Kidney epithelial cell (primary cell): ENCODE results near the gene MAP3K14. TPM values are rescaled to one million over a fixed set of nuclear protein-coding genes. Genes with fewer than 3 reads are reported as not detected.

Experiments used
- DNase-seq: peaks from one replicate; pipeline ENCODE4 v3.0.0-alpha.2; 2010; ENCODE audit warnings: low read depth
- H3K27me3 ChIP-seq: 2 replicates; pipeline ENCODE4 v1.6.0; 2011; ENCODE audit warnings: low read length; ENCODE audit not compliant: control insufficient read depth, insufficient read depth
- H3K36me3 ChIP-seq: 2 replicates; pipeline ENCODE4 v1.5.1; 2011; ENCODE audit warnings: low read length; ENCODE audit not compliant: control insufficient read depth, insufficient read depth
- H3K4me3 ChIP-seq: 2 replicates; pipeline ENCODE4 v1.5.1; 2011; ENCODE audit warnings: low read depth, mild to moderate bottlenecking, control low read depth, low read length
- CTCF ChIP-seq: IDR thresholded peaks from 2 replicates; pipeline ENCODE4 v1.5.1; 2011; ENCODE audit warnings: mild to moderate bottlenecking, moderate library complexity, low read length, control low read depth, inconsistent platforms; ENCODE audit not compliant: insufficient read depth, poor library complexity, severe bottlenecking
- total RNA-seq: library from RNA; depleted of rRNA; stranded (reverse); fragments of >200 nt; gene quantifications from 2 replicates; pipeline ENCODE4 v1.2.3, GENCODE V29; 2015

Gene MAP3K14
- total RNA-seq, 1 donor from 2014 or later = 3.8 TPM

DNA sequence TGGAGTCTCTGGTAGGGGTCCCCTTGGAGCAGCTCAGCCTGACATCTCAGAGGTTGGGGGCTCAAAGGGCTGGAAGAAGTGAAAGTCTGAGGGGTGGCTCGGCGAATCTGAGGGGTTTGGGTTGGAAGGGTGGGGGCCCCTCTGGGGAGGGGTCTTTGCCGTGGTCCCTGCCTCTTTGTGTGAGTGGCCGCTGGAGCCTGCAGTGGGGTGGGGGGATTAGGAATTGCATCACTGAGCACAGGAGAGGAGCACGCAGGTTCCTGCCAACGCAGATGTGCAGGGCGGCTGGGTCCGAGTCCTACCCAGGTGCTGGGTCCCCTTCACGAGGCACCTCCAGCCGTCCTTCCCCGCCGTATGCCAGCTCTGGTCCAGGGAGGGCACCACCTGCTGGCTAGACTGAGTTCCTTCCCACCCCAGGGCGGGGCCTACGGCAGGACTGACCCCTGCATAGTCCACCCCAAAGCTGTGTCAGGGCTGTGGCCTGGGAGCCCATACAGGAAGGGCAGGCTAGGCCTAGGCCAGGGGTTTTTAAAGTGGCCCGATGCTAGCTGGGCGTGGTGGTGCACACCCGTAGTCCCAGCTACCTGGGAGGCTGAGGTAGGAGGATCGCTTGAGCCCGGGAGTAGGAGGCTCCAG, 85.2 kb downstream of the MAP3K14 start:
- H3K27me3 ChIP-seq = no peaks in the 10 kb centered on the region
- H3K4me3 ChIP-seq = no peak overlapping the region
- peak; percentile 50 for TF ChIP-seq CTCF

DNA sequence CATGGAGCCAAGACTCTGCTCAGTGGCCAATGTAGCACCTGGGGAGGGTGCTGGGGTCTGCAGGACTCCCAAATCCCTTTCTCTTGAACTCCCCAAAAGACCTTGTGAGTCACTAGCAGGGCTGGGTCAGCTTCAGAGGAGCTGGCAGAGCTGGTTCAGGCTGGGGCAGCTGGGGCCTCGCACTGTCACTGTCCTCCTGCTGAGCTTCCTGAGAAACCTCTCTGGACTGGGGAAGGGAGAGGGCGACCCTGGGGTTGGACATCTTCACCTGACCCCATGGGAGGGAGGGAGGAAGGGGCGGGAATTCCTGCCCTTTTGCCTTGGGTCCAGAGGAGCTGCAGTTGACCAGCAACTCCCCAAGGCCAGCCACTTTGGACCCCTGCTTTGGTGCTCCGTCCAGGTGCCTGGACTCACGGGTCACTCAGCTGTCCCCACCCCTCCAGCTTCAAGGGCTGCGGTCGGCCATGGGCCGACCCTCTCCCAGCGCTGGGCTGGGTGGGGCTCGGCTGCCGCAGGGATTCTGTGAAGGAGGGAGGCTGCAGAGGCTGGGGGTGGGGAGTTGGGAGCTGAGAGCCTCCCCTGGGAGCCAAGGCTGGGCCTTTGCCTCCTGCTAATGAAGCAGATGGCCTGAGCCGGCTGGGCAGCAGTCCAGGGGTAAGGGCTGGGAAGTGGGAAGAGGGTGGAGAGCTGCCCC, 85.9 kb downstream of the MAP3K14 start:
- H3K36me3 ChIP-seq = no peaks in the 10 kb centered on the region
- no peaks in the 10 kb centered on the region for H3K27me3 ChIP-seq
- no peak for DNase-seq
- no peak overlapping the region for H3K4me3 ChIP-seq
- no peak for TF ChIP-seq CTCF

More for the DNA sequence above, 85.2 kb downstream of the MAP3K14 start:
- no peak for DNase-seq
- no peaks in the 10 kb centered on the region for H3K36me3 ChIP-seq

DNA sequence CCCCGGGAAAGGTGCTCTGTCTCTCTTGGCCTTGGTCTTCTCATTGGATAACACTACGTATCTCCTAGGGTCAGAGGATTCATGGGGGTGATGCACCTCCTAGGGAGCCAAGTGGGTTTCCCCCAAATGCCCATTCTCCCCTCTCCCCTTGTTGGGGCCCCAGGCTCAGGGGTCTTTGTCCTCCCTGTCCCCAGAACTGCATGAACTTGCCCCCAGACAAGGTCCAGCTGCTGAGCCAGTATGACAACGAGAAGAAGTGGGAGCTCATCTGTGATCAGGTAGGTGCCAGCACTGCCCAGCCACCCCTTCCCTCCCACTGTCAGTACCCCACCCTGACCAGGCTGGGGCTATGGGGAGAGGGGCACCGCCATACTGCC, 86.4 kb downstream of the MAP3K14 start:
- no peak overlapping the region for H3K4me3 ChIP-seq
- H3K27me3 ChIP-seq = no peaks in the 10 kb centered on the region
- DNase-seq = no peak
- no peaks in the 10 kb centered on the region for H3K36me3 ChIP-seq
- TF ChIP-seq CTCF = no peak

- Histone ChIP-seq H3K27me3 (no peaks in the 10 kb centered on the region), H3K36me3 (no peaks in the 10 kb centered on the region), H3K4me3 (no peak overlapping the region)
- no peak for DNase-seq
- TF ChIP-seq CTCF = no peak
Measured at GRCh38 chr17:45229681-45230409, 87.0 kb downstream of the MAP3K14 start.

DNA sequence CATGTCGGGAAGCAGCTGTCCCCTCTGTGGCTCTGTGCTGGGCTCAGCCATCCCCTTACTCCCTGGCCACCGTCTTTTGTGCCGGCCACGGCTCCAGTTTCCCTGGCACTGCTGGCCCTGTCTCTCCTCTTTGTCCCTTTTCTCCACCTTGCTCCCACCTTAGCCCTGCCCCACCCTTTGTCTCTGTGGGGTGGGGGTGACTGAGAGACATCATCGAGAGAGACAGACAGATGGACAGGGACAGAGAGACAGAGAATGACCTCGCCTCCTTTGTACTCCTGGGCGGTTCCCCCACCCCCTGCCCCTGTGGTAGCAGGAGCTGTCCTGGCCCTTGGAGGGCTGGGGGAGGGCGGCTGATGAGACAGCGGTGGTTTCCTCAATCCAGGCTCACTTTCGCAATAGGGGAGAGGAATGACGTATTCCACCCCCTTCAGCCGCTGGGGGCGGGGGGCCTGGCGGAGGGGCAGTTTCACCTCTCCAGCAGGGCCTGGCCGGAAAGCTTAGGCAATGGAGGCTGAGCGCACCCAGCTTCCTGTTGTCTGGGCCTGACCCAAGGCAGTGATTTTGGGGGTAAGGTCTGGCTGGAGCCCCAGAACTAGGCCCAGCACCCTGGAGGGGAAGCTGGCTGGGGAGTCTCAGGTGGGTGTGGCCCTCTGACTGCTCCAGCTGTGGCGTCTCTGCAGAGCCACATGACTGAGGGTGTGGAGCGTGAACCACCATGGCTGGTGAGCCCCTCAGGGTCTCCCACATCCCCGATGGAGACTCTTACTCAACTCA, 87.9 kb downstream of the MAP3K14 start:
- DNase-seq = no peak
- Histone ChIP-seq H3K4me3 (no peak overlapping the region), H3K27me3 (no peaks in the 10 kb centered on the region), H3K36me3 (no peaks in the 10 kb centered on the region)
- TF ChIP-seq CTCF = no peak
